SK-N-SH treated with all-trans-retinoic acid at 6 μM for 48 hours (cell line): ENCODE data around the gene NTM.

ENCODE experiments used
- CSRNP3 ChIP-seq: fragments of 250-450 bp; sonication (Bioruptor Pico); IDR thresholded peaks from 2 replicates; pipeline ENCODE4 v1.5.1; 2021; ENCODE audit warnings: mild to moderate bottlenecking, moderate library complexity
- PATZ1 ChIP-seq: fragments of 250-450 bp; sonication (Bioruptor Pico); IDR thresholded peaks from 2 replicates; pipeline ENCODE4 v1.8.0; 2020; ENCODE audit warnings: mild to moderate bottlenecking, moderate library complexity, borderline replicate concordance
- TOX ChIP-seq: fragments of 250-450 bp; sonication (Bioruptor Pico); IDR thresholded peaks from 2 replicates; pipeline ENCODE4 v1.8.0; 2021; ENCODE audit warnings: mild to moderate bottlenecking, moderate library complexity, borderline replicate concordance
- TSHZ2 ChIP-seq: fragments of 250-450 bp; sonication (Bioruptor Pico); IDR thresholded peaks from 2 replicates; pipeline ENCODE4 v1.5.0; 2020; ENCODE audit warnings: mild to moderate bottlenecking, moderate library complexity

- TF ChIP-seq TSHZ2 (CRISPR knock-in tag), result no peak
- TF ChIP-seq PATZ1 (CRISPR knock-in tag), result no peak
- TF ChIP-seq TOX (CRISPR knock-in tag), result no peak
- TF ChIP-seq CSRNP3, result no peak
Measured at GRCh38 chr11:131579932-131580387, 209.5 kb downstream of the NTM start.
